Nephron (organoid): ENCODE data around the gene DOCK9.

Source experiments
- H3K27ac Mint-ChIP-seq, 3 experiments: 2 replicates each; pipeline ENCODE4 v1.8.0; 2020; ENCODE audit warnings: mixed read lengths in 3 of 3, mild to moderate bottlenecking in 2 of 3, moderate library complexity in 1 of 3
- H3K27me3 Mint-ChIP-seq: 2 replicates; pipeline ENCODE4 v1.8.0; 2021; ENCODE audit warnings: low read depth, mild to moderate bottlenecking, moderate library complexity, mixed read lengths
- H3K36me3 Mint-ChIP-seq: 2 replicates; pipeline ENCODE4 v1.8.0; 2020; ENCODE audit warnings: low read depth, mixed read lengths
- H3K4me1 Mint-ChIP-seq: 2 replicates; pipeline ENCODE4 v1.8.0; 2020; ENCODE audit warnings: mixed read lengths
- H3K4me3 Mint-ChIP-seq, 3 experiments: 2 replicates each; pipeline ENCODE4 v1.8.0; 2020; ENCODE audit warnings: mild to moderate bottlenecking in 3 of 3, mixed read lengths in 3 of 3, moderate library complexity in 2 of 3
- H3K9me3 Mint-ChIP-seq: 2 replicates; pipeline ENCODE4 v1.8.0; 2020; ENCODE audit warnings: mixed read lengths
- CTCF ChIP-seq, 3 experiments: fragments of 200-600 bp; sonication (generic); IDR thresholded peaks; one replicate each; pipeline ENCODE4 v1.5.0; 2021; ENCODE audit warnings: antibody characterized with exemption in 3 of 3; ENCODE audit not compliant: unreplicated experiment in 3 of 3

Gene DOCK9

GRCh38 chr13:98826146-98826545 is 151.7 kb downstream of the DOCK9 start:
- Mint-ChIP-seq H3K4me1 (peaks cover 64% of the 10 kb centered on the region), H3K27me3 (peaks cover 5% of the 10 kb centered on the region), H3K4me3 (peak overlapping the region in 2 of 3 experiments; percentile 50 to 59), H3K36me3 (peaks cover 10% of the 10 kb centered on the region), H3K9me3 (no peaks in the 10 kb centered on the region), H3K27ac (peak overlapping the region; percentile 56 to 77 (median 71))
- no peak for TF ChIP-seq CTCF (IDR thresholded peaks at IDR 0.05; ENCODE audit: unreplicated experiment in 3 of 3)

- H3K36me3 Mint-ChIP-seq: peaks cover 10% of the 10 kb centered on the region
- no peak overlapping the region for H3K4me3 Mint-ChIP-seq
- peaks cover 5% of the 10 kb centered on the region for H3K27me3 Mint-ChIP-seq
- no peak for TF ChIP-seq CTCF (IDR thresholded peaks at IDR 0.05; ENCODE audit: unreplicated experiment in 3 of 3)
- H3K9me3 Mint-ChIP-seq: no peaks in the 10 kb centered on the region
- peak overlapping the region in 2 of 3 experiments; percentile 71 to 77 for H3K27ac Mint-ChIP-seq
- peaks cover 65% of the 10 kb centered on the region for H3K4me1 Mint-ChIP-seq
Measured at GRCh38 chr13:98825659-98826058, 152.2 kb downstream of the DOCK9 start.

GRCh38 chr13:98824376-98825160 is 153.3 kb downstream of the DOCK9 start:
- H3K4me1 Mint-ChIP-seq: peaks cover 60% of the 10 kb centered on the region
- H3K9me3 Mint-ChIP-seq: no peaks in the 10 kb centered on the region
- H3K27ac Mint-ChIP-seq: peak overlapping the region in 1 of 3 experiments; percentile 6
- TF ChIP-seq CTCF (IDR thresholded peaks at IDR 0.05; ENCODE audit: unreplicated experiment in 3 of 3): no peak
- H3K4me3 Mint-ChIP-seq: no peak overlapping the region
- H3K27me3 Mint-ChIP-seq: peaks cover 5% of the 10 kb centered on the region
- H3K36me3 Mint-ChIP-seq: peaks cover 4% of the 10 kb centered on the region

GRCh38 chr13:98823442-98823841 is 154.4 kb downstream of the DOCK9 start:
- no peak overlapping the region for H3K4me3 Mint-ChIP-seq
- peaks cover under 1% of the 10 kb centered on the region for H3K36me3 Mint-ChIP-seq
- H3K27ac Mint-ChIP-seq: peak overlapping the region in 2 of 3 experiments; percentile 62 to 65
- H3K27me3 Mint-ChIP-seq: peaks cover 5% of the 10 kb centered on the region
- H3K4me1 Mint-ChIP-seq: peaks cover 56% of the 10 kb centered on the region
- no peaks in the 10 kb centered on the region for H3K9me3 Mint-ChIP-seq
- TF ChIP-seq CTCF (IDR thresholded peaks at IDR 0.05; ENCODE audit: unreplicated experiment in 3 of 3): no peak

- Mint-ChIP-seq H3K9me3 (no peaks in the 10 kb centered on the region), H3K4me3 (no peak overlapping the region), H3K27ac (peak overlapping the region; percentile 70 to 96 (median 93)), H3K4me1 (peaks cover 50% of the 10 kb centered on the region), H3K36me3 (no peaks in the 10 kb centered on the region), H3K27me3 (peaks cover 5% of the 10 kb centered on the region)
- no peak for TF ChIP-seq CTCF (IDR thresholded peaks at IDR 0.05; ENCODE audit: unreplicated experiment in 3 of 3)
Measured at GRCh38 chr13:98822225-98822606, 155.6 kb downstream of the DOCK9 start.
